Measurements from ENCODE around the gene RBM39. TPM values are rescaled to one million over a fixed set of nuclear protein-coding genes. Genes with fewer than 3 reads are reported as not detected.

RBM39 gene
- polyA plus RNA-seq, 3 donors: 89.5 to 209 (median 98.0) TPM

GRCh38 chr20:35663516-35664465 is 78.3 kb downstream of the RBM39 start:
- TF ChIP-seq, protein P1, sequence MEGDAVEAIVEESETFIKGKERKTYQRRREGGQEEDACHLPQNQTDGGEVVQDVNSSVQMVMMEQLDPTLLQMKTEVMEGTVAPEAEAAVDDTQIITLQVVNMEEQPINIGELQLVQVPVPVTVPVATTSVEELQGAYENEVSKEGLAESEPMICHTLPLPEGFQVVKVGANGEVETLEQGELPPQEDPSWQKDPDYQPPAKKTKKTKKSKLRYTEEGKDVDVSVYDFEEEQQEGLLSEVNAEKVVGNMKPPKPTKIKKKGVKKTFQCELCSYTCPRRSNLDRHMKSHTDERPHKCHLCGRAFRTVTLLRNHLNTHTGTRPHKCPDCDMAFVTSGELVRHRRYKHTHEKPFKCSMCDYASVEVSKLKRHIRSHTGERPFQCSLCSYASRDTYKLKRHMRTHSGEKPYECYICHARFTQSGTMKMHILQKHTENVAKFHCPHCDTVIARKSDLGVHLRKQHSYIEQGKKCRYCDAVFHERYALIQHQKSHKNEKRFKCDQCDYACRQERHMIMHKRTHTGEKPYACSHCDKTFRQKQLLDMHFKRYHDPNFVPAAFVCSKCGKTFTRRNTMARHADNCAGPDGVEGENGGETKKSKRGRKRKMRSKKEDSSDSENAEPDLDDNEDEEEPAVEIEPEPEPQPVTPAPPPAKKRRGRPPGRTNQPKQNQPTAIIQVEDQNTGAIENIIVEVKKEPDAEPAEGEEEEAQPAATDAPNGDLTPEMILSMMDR (IDR thresholded peaks at IDR 0.05): no peak
- under 1% methylated on average over 27 of the region's 28 CpGs for WGBS (ENCODE audit: insufficient coverage)
- H3K27me3 Mint-ChIP-seq (ENCODE audit: low read depth in 3 of 3): no peaks in the 10 kb centered on the region
- peaks cover 0 to 3% (median 0%) of the 10 kb centered on the region in 7 donors for H3K9me3 Mint-ChIP-seq
- Histone ChIP-seq H3K36me3 (replicated peaks in 1 of 2; ENCODE audit: control insufficient read depth in 1 of 2, insufficient read depth in 2 of 2, low read length in 2 of 2) (peaks cover 6 to 7% of the 10 kb centered on the region in 2 donors), H3K4me1 (ENCODE audit: control insufficient read depth in 1 of 2, insufficient read depth in 2 of 2, low read length in 2 of 2) (peaks cover 33 to 37% of the 10 kb centered on the region in 2 donors), H4K20me1 (ENCODE audit: insufficient read depth, low read length) (peaks cover 28% of the 10 kb centered on the region), H3K27ac (ENCODE audit: low read depth in 1 of 2, low read length in 2 of 2) (peak overlapping the region; percentile 88 to 97), H3K9ac (ENCODE audit: insufficient read depth, low read length, poor library complexity, severe bottlenecking) (peak overlapping the region; percentile 97), H3K79me2 (ENCODE audit: insufficient read depth, low read length) (peaks cover 63% of the 10 kb centered on the region), H3K9me3 (replicated peaks in 1 of 2; ENCODE audit: control insufficient read depth in 1 of 2, insufficient read depth in 1 of 2, low read length in 2 of 2) (no peaks in the 10 kb centered on the region), H3K4me3 (replicated peaks in 1 of 3; ENCODE audit: low read depth in 2 of 3, low read length in 3 of 3) (peak overlapping the region; percentile 74 to 85 (median 85)), H3K27me3 (ENCODE audit: control insufficient read depth in 2 of 2, insufficient read depth in 2 of 2, low read length in 2 of 2) (no peaks in the 10 kb centered on the region), H3K4me2 (replicated peaks; ENCODE audit: extremely low read depth, low read length, poor library complexity, severe bottlenecking) (peak overlapping the region; percentile 90), H2AFZ (ENCODE audit: insufficient read depth, low read depth, low read length, poor library complexity, severe bottlenecking) (peak overlapping the region; percentile 87)
- intact Hi-C loops (cut with micrococcal nuclease): loop anchor here (2.0 to 10.0 kb wide), 2 partner anchors 47 to 49 kb away; partner anchors contain the start of gene SPAG4 (in 1 of the 2)
- peak overlapping the region; percentile 97 to 100 (median 99) for H3K27ac Mint-ChIP-seq
- H3K36me3 Mint-ChIP-seq: peaks cover 8 to 10% of the 10 kb centered on the region in 2 donors
- peaks cover 42% of the 10 kb centered on the region for H3K4me1 Mint-ChIP-seq
- peak overlapping the region; percentile 88 to 96 for H3K4me3 Mint-ChIP-seq
- DNase-seq: peak; percentile 12 to 48 (median 26)

DNA sequence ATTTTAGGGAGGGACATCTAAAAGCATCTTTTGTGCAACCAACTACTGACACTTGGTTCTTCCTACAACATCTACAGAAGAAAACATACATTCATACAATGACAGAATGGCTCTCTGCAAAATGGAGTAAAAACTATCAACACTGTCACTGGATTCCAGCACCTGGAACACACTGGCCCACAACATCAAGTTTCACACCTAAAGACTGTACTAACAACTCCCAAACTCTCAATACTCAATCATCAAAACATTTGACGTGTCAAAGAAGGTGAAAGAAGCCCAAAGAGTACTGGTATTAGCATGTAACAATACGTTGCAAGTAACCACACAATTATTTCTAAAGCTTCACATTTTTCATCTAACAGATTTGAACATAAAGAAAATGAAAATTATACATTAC is 79.5 kb downstream of the RBM39 start:
- Mint-ChIP-seq H3K4me3 (peak overlapping the region in 1 of 2 donors; percentile 52), H3K4me1 (peaks cover 43% of the 10 kb centered on the region), H3K27me3 (ENCODE audit: low read depth in 3 of 3) (no peaks in the 10 kb centered on the region), H3K27ac (peak overlapping the region in 5 of 7 donors; percentile 10 to 97 (median 72)), H3K9me3 (peaks cover 0 to 3% (median 0%) of the 10 kb centered on the region in 7 donors), H3K36me3 (peaks cover 0 to 1% of the 10 kb centered on the region in 2 donors)
- H3K36me3 ChIP-seq (replicated peaks in 1 of 2; ENCODE audit: control insufficient read depth in 1 of 2, insufficient read depth in 2 of 2, low read length in 2 of 2): no peaks in the 10 kb centered on the region
- H3K9ac ChIP-seq (ENCODE audit: insufficient read depth, low read length, poor library complexity, severe bottlenecking): no peak overlapping the region
- no peak for DNase-seq
- peaks cover 33 to 37% of the 10 kb centered on the region in 2 donors for H3K4me1 ChIP-seq (ENCODE audit: control insufficient read depth in 1 of 2, insufficient read depth in 2 of 2, low read length in 2 of 2)
- intact Hi-C loops (cut with micrococcal nuclease): loop anchor here (2.0 to 10.0 kb wide), 2 partner anchors 46 to 48 kb away; partner anchors contain the start of gene SPAG4 (in 1 of the 2)
- H3K79me2 ChIP-seq (ENCODE audit: insufficient read depth, low read length): peaks cover 76% of the 10 kb centered on the region
- TF ChIP-seq, protein P1 (IDR thresholded peaks at IDR 0.05): no peak
- peak overlapping the region in 1 of 3 experiments; percentile 85 for H3K4me3 ChIP-seq (replicated peaks in 1 of 3; ENCODE audit: low read depth in 2 of 3, low read length in 3 of 3)
- H3K4me2 ChIP-seq (replicated peaks; ENCODE audit: extremely low read depth, low read length, poor library complexity, severe bottlenecking): peak overlapping the region; percentile 90
- H2AFZ ChIP-seq (ENCODE audit: insufficient read depth, low read depth, low read length, poor library complexity, severe bottlenecking): no peak overlapping the region
- peaks cover 40% of the 10 kb centered on the region for H4K20me1 ChIP-seq (ENCODE audit: insufficient read depth, low read length)
- no CpG with 5 or more reads among the region's 2 CpGs for WGBS (ENCODE audit: insufficient coverage)
- H3K27me3 ChIP-seq (ENCODE audit: control insufficient read depth in 2 of 2, insufficient read depth in 2 of 2, low read length in 2 of 2): no peaks in the 10 kb centered on the region
- H3K27ac ChIP-seq (ENCODE audit: low read depth in 1 of 2, low read length in 2 of 2): peak overlapping the region in 1 of 2 donors; percentile 52
- H3K9me3 ChIP-seq (replicated peaks in 1 of 2; ENCODE audit: control insufficient read depth in 1 of 2, insufficient read depth in 1 of 2, low read length in 2 of 2): no peaks in the 10 kb centered on the region

Measured in CD14-positive monocyte (primary cell).